H1 (cell line): ENCODE measurements around the gene PAX5. TPM values are rescaled to one million over a fixed set of nuclear protein-coding genes. Genes with fewer than 3 reads are reported as not detected.

Experiments used
- CREB1 ChIP-seq: IDR thresholded peaks from 2 replicates; pipeline ENCODE4 v1.6.1; 2012; ENCODE audit warnings: inconsistent platforms
- CTBP2 ChIP-seq: IDR thresholded peaks from 2 replicates; pipeline ENCODE4 v1.7.0; 2011; ENCODE audit warnings: borderline replicate concordance, mild to moderate bottlenecking, moderate library complexity, mixed read lengths, low read length; ENCODE audit not compliant: insufficient read depth, insufficient read length
- RNF2 ChIP-seq: fragments of 200-900, 300-1000 bp; sonication (generic); IDR thresholded peaks from 2 replicates; pipeline ENCODE4 v1.7.1; 2016; ENCODE audit warnings: borderline replicate concordance, low read depth, mild to moderate bottlenecking, antibody characterized with exemption, low read length; ENCODE audit not compliant: poor library complexity, severe bottlenecking; ENCODE audit errors: missing control alignments
- YY1 ChIP-seq: IDR thresholded peaks from 2 replicates; pipeline ENCODE4 v1.6.1; 2011; ENCODE audit warnings: low read depth, mild to moderate bottlenecking, low read length
- polyA plus RNA-seq, 7 experiments: library from polyadenylated mRNA; depleted of rRNA in 3 of 7; stranded (reverse) in 5 of 7; unstranded in 2 of 7; fragments of >200 nt in 5 of 7; fragments of 200-250 nt in 2 of 7; gene quantifications; 1 replicate in 5 of 7; 2 replicates in 1 of 7; 4 replicates in 1 of 7; pipeline versions ENCODE4 v1.2.1 to v1.2.3, GENCODE V29; 2011 to 2013; ENCODE audit warnings: missing spikeins in 2 of 7, mixed read lengths in 2 of 7
- total RNA-seq: library from RNA; stranded (reverse); fragmentation: NEBNext Ultra II Directional; extraction: Animal tissue kit (Norgen Biotek cat#: 25700); gene quantifications from 2 replicates; pipeline ENCODE4 v1.2.1, GENCODE V29; 2021
- TF ChIP-seq, protein P1 (sequence below): IDR thresholded peaks from 2 replicates; pipeline ENCODE4 v1.6.1; 2012; ENCODE audit warnings: inconsistent platforms

Gene PAX5
- total and polyA plus RNA-seq, 2 of the 8 experiments (the other 6 are each of a cell fraction or from before 2014, with no cell fraction given) = 0.29 to 0.43 TPM

DNA sequence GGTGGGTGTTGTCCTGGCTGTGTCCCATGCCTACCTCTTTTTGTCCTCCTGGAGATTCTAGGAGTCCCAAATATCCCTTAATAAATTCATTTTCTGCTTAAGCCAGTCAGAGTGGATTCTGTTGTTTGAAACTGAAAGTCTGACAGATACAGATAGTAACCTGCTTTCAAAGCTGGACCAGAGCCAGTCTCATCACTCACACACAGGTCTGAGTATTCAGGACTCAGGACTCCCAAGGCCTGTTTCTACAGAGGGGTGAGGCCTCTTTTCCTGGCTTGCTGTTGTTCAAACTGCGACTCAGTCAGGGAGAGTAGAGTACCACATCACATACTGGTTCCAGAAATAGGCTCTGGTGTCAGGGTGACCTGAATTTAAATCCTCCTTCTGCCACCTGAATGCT, 190.1 kb downstream of the PAX5 start (continued):
- TF ChIP-seq CTBP2 (no peak), RNF2 (no peak), CREB1 (no peak), YY1 (no peak)
- TF ChIP-seq, protein P1, sequence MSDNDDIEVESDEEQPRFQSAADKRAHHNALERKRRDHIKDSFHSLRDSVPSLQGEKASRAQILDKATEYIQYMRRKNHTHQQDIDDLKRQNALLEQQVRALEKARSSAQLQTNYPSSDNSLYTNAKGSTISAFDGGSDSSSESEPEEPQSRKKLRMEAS = no peak
